ENCODE data around the gene FTCDNL1. TPM values are rescaled to one million over a fixed set of nuclear protein-coding genes. Genes with fewer than 3 reads are reported as not detected.

The FTCDNL1 gene
- total RNA-seq, 2 donors from 2014 or later = 2.6 TPM

- no peaks in the 10 kb centered on the region for H3K36me3 ChIP-seq (replicated peaks in 1 of 2; ENCODE audit: insufficient read depth in 1 of 2, low read depth in 2 of 2)
- ATAC-seq (no peak), DNase-seq (no peak)
- no peaks in the 10 kb centered on the region for H3K9me3 ChIP-seq
- H3K27ac ChIP-seq = no peak overlapping the region
- no peak overlapping the region for H3K4me3 ChIP-seq
- 47 to 49% methylated on average over 5 of the region's 5 CpGs for WGBS, 2 donors
- intact Hi-C loops (cut with DNase I) = no loop called here
- H3K4me1 ChIP-seq = peaks cover 7% of the 10 kb centered on the region
- no peaks in the 10 kb centered on the region for H3K27me3 ChIP-seq
- no peak for TF ChIP-seq POLR2A (IDR thresholded peaks at IDR 0.05)
- TF ChIP-seq CTCF (IDR thresholded peaks at IDR 0.05) = no peak
Observed at GRCh38 chr2:199744260-199744659, 106.7 kb downstream of the FTCDNL1 start.

- H3K4me3 ChIP-seq = no peak overlapping the region
- 36 to 38% methylated on average over 5 of the region's 5 CpGs for WGBS, 2 donors
- DNase-seq (no peak), ATAC-seq (no peak)
- no peaks in the 10 kb centered on the region for H3K36me3 ChIP-seq (replicated peaks in 1 of 2; ENCODE audit: insufficient read depth in 1 of 2, low read depth in 2 of 2)
- no peaks in the 10 kb centered on the region for H3K27me3 ChIP-seq
- H3K4me1 ChIP-seq = peaks cover 13% of the 10 kb centered on the region
- no peaks in the 10 kb centered on the region for H3K9me3 ChIP-seq
- no peak overlapping the region for H3K27ac ChIP-seq
- TF ChIP-seq CTCF (IDR thresholded peaks at IDR 0.05) = no peak
- no peak for TF ChIP-seq POLR2A (IDR thresholded peaks at IDR 0.05)
- intact Hi-C loops (cut with DNase I) = no loop called here
Observed at GRCh38 chr2:199743415-199744120, 107.4 kb downstream of the FTCDNL1 start.

- Histone ChIP-seq H3K27me3 (no peaks in the 10 kb centered on the region), H3K27ac (no peak overlapping the region), H3K4me1 (peaks cover 14% of the 10 kb centered on the region), H3K4me3 (no peak overlapping the region), H3K36me3 (replicated peaks in 1 of 2; ENCODE audit: insufficient read depth in 1 of 2, low read depth in 2 of 2) (no peaks in the 10 kb centered on the region), H3K9me3 (no peaks in the 10 kb centered on the region)
- intact Hi-C loops (cut with DNase I) = no loop called here
- DNase-seq = no peak
- no peak for TF ChIP-seq POLR2A (IDR thresholded peaks at IDR 0.05)
- no peak for TF ChIP-seq CTCF (IDR thresholded peaks at IDR 0.05)
- 69 to 76% methylated on average over 2 of the region's 2 CpGs for WGBS, 2 donors
- ATAC-seq = no peak
Observed at GRCh38 chr2:199742884-199743283, 108.1 kb downstream of the FTCDNL1 start.

- DNase-seq (no peak), ATAC-seq (no peak)
- Histone ChIP-seq H3K27ac (no peak overlapping the region), H3K36me3 (replicated peaks in 1 of 2; ENCODE audit: insufficient read depth in 1 of 2, low read depth in 2 of 2) (no peaks in the 10 kb centered on the region), H3K4me3 (no peak overlapping the region), H3K27me3 (no peaks in the 10 kb centered on the region), H3K4me1 (peaks cover 14% of the 10 kb centered on the region), H3K9me3 (no peaks in the 10 kb centered on the region)
- intact Hi-C loops (cut with DNase I) = no loop called here
- 28 to 29% methylated on average over 5 of the region's 5 CpGs for WGBS, 2 donors
- peak in 1 of 7 experiments; percentile 4 for TF ChIP-seq CTCF (IDR thresholded peaks at IDR 0.05)
- no peak for TF ChIP-seq POLR2A (IDR thresholded peaks at IDR 0.05)
Observed at GRCh38 chr2:199740111-199740428, 110.9 kb downstream of the FTCDNL1 start.

Measured in body of pancreas (tissue), 4 donors.